Glutamatergic neuron (in vitro differentiated cells): ENCODE results near the gene GABPB2. TPM values are rescaled to one million over a fixed set of nuclear protein-coding genes. Genes with fewer than 3 reads are reported as not detected.

Experiments
- DNase-seq: peaks from one replicate; pipeline ENCODE4 v3.0.0; 2022
- H3K27ac Mint-ChIP-seq: one replicate; pipeline ENCODE4 v1.8.0; 2020; ENCODE audit warnings: mild to moderate bottlenecking, mixed read lengths, inconsistent platforms; ENCODE audit not compliant: unreplicated experiment
- H3K27me3 Mint-ChIP-seq: one replicate; pipeline ENCODE4 v1.8.0; 2020; ENCODE audit warnings: mild to moderate bottlenecking, moderate library complexity, mixed read lengths, inconsistent platforms; ENCODE audit not compliant: unreplicated experiment
- H3K36me3 Mint-ChIP-seq: one replicate; pipeline ENCODE4 v1.8.0; 2020; ENCODE audit warnings: mild to moderate bottlenecking, mixed read lengths, inconsistent platforms; ENCODE audit not compliant: unreplicated experiment
- H3K4me1 Mint-ChIP-seq: one replicate; pipeline ENCODE4 v1.8.0; 2020; ENCODE audit warnings: mild to moderate bottlenecking, low read depth, mixed read lengths, inconsistent platforms; ENCODE audit not compliant: unreplicated experiment
- H3K4me3 Mint-ChIP-seq: one replicate; pipeline ENCODE4 v1.8.0; 2020; ENCODE audit warnings: mild to moderate bottlenecking, mixed read lengths, inconsistent platforms; ENCODE audit not compliant: unreplicated experiment
- H3K9me3 Mint-ChIP-seq: one replicate; pipeline ENCODE4 v1.8.0; 2020; ENCODE audit warnings: mild to moderate bottlenecking, moderate library complexity, mixed read lengths, inconsistent platforms; ENCODE audit not compliant: unreplicated experiment
- total RNA-seq: library from RNA; stranded (reverse); fragmentation: NEBNext Ultra II Directional; extraction: Animal tissue kit (Norgen Biotek cat#: 25700); gene quantifications from one replicate; pipeline ENCODE4 v1.2.1, GENCODE V29; 2021; ENCODE audit not compliant: unreplicated experiment
- TF ChIP-seq, protein P1 (sequence below): fragments of 200-600 bp; sonication (generic); IDR thresholded peaks from one replicate; pipeline ENCODE4 v1.5.0; 2021; ENCODE audit not compliant: partially characterized antibody, unreplicated experiment

The GABPB2 gene
- total RNA-seq, 1 donor from 2014 or later, result 5.4 TPM

- peaks cover 12% of the 10 kb centered on the region for H3K9me3 Mint-ChIP-seq
- peaks cover 8% of the 10 kb centered on the region for H3K4me1 Mint-ChIP-seq
- no peaks in the 10 kb centered on the region for H3K36me3 Mint-ChIP-seq
- peaks cover 7% of the 10 kb centered on the region for H3K27me3 Mint-ChIP-seq
- H3K4me3 Mint-ChIP-seq, result peak overlapping the region; percentile 99
- no peak for DNase-seq
- peak overlapping the region; percentile 96 for H3K27ac Mint-ChIP-seq
- TF ChIP-seq, protein P1, sequence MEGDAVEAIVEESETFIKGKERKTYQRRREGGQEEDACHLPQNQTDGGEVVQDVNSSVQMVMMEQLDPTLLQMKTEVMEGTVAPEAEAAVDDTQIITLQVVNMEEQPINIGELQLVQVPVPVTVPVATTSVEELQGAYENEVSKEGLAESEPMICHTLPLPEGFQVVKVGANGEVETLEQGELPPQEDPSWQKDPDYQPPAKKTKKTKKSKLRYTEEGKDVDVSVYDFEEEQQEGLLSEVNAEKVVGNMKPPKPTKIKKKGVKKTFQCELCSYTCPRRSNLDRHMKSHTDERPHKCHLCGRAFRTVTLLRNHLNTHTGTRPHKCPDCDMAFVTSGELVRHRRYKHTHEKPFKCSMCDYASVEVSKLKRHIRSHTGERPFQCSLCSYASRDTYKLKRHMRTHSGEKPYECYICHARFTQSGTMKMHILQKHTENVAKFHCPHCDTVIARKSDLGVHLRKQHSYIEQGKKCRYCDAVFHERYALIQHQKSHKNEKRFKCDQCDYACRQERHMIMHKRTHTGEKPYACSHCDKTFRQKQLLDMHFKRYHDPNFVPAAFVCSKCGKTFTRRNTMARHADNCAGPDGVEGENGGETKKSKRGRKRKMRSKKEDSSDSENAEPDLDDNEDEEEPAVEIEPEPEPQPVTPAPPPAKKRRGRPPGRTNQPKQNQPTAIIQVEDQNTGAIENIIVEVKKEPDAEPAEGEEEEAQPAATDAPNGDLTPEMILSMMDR, result no peak
Measured at GRCh38 chr1:151166505-151166956, 96.0 kb downstream of the GABPB2 start.

DNA sequence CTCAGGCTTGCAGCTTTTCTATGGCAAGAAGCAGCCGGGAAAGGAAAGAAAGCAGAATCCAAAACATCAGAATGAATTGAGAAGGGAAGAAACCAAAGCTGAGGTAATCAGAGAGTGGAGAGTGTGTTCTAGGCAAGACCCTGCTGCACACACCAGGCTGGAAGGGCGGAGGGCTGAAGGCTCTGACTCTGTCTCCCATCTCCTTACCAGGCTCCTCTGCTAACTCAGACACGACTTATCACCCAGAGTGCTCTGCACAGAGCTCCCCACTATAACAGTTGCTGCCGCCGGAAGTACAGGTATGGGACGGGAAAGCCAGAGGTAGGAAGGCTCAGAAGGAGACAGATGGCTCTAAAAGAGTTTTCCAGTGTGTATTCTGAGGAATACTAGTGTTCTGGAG lies 96.6 kb downstream of the GABPB2 start:
- Mint-ChIP-seq H3K4me3 (peak overlapping the region; percentile 99), H3K36me3 (no peaks in the 10 kb centered on the region), H3K4me1 (peaks cover 8% of the 10 kb centered on the region), H3K27ac (peak overlapping the region; percentile 28), H3K9me3 (peaks cover 12% of the 10 kb centered on the region), H3K27me3 (peaks cover 7% of the 10 kb centered on the region)
- TF ChIP-seq, protein P1, result no peak
- no peak for DNase-seq

DNA sequence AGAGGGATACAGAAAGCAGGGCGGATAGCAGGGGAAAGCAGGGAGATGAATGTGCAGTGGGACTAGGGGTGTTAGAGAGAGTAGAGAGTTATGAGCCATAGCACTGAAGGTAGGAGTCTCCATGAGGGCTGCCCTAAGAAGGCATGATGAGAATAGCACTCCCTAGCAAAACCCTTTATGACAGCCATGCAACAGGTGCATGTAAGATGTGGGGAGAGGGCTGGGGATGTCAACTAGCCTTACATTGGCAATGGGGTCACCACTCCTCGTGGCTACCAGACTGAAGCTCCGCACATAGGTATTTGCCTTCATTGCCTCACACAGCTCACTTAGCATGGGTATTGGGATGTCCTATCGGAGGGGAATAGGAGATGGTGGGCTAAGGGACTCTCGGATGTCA lies 100.6 kb downstream of the GABPB2 start:
- H3K27me3 Mint-ChIP-seq, result peaks cover 2% of the 10 kb centered on the region
- no peaks in the 10 kb centered on the region for H3K4me1 Mint-ChIP-seq
- no peak for DNase-seq
- H3K9me3 Mint-ChIP-seq, result peaks cover 5% of the 10 kb centered on the region
- H3K27ac Mint-ChIP-seq, result no peak overlapping the region
- no peaks in the 10 kb centered on the region for H3K36me3 Mint-ChIP-seq
- TF ChIP-seq, protein P1, result no peak
- no peak overlapping the region for H3K4me3 Mint-ChIP-seq

Other genes with a start within 250 kb of the GABPB2 start
- 39.1 TPM for gene ARNT, start 194.2 kb upstream of the GABPB2 start, total RNA-seq
- gene CTXND2, start 183.6 kb upstream of the GABPB2 start, total RNA-seq, result not detected
- gene SETDB1, start 144.4 kb upstream of the GABPB2 start, total RNA-seq, result 57.0 TPM
- 94.2 TPM for gene CERS2, start 95.9 kb upstream of the GABPB2 start, total RNA-seq
- not detected for gene ANXA9, start 88.5 kb upstream of the GABPB2 start, total RNA-seq
- 26.2 TPM for gene MINDY1, start 63.9 kb upstream of the GABPB2 start, total RNA-seq
- 14.9 TPM for gene PRUNE1, start 62.3 kb upstream of the GABPB2 start, total RNA-seq
- gene BNIPL, start 34.2 kb upstream of the GABPB2 start, total RNA-seq, result 1.4 TPM
- gene C1orf56, start 23.0 kb upstream of the GABPB2 start, total RNA-seq, result 1.8 TPM
- 127 TPM for gene CDC42SE1, start 11.1 kb upstream of the GABPB2 start, total RNA-seq
- 504 TPM for gene MLLT11, start 10.4 kb upstream of the GABPB2 start, total RNA-seq
- gene SEMA6C, start 75.9 kb downstream of the GABPB2 start, total RNA-seq, result 119 TPM
- not detected for gene TNFAIP8L2, start 85.9 kb downstream of the GABPB2 start, total RNA-seq
- 21.9 TPM for gene LYSMD1, start 95.1 kb downstream of the GABPB2 start, total RNA-seq
- gene SCNM1, start 95.4 kb downstream of the GABPB2 start, total RNA-seq, result 44.2 TPM
- gene TMOD4, start 105.2 kb downstream of the GABPB2 start, total RNA-seq, result 0.76 TPM
- 125 TPM for gene VPS72, start 119.4 kb downstream of the GABPB2 start, total RNA-seq
- 79.4 TPM for gene PIP5K1A, start 127.8 kb downstream of the GABPB2 start, total RNA-seq
- gene PSMD4, start 184.0 kb downstream of the GABPB2 start, total RNA-seq, result 250 TPM
- gene ZNF687, start 211.5 kb downstream of the GABPB2 start, total RNA-seq, result 34.4 TPM